HepG2 (cell line): Measurements from ENCODE around the gene NDFIP2. TPM values are rescaled to one million over a fixed set of nuclear protein-coding genes. Genes with fewer than 3 reads are reported as not detected.

Experiments used
- ARNTL ChIP-seq: sonication (generic); formaldehyde crosslinking; IDR thresholded peaks from 2 replicates; pipeline ENCODE4 v1.4.0; 2020; ENCODE audit warnings: mild to moderate bottlenecking, missing genetic modification reagents
- CEBPB ChIP-seq: IDR thresholded peaks from 2 replicates; pipeline ENCODE4 v1.6.1; 2011; ENCODE audit warnings: low read depth, low read length, improper control_type of control experiment, borderline replicate concordance
- CEBPG ChIP-seq: IDR thresholded peaks from 2 replicates; pipeline ENCODE4 v1.6.1; 2016
- FOXA3 ChIP-seq: IDR thresholded peaks from 2 replicates; pipeline ENCODE4 v1.6.1; 2016; ENCODE audit warnings: missing genetic modification reagents, missing compliant biosample characterization
- HMG20A ChIP-seq: IDR thresholded peaks from 2 replicates; pipeline ENCODE4 v1.6.1; 2016; ENCODE audit warnings: borderline replicate concordance
- HNF4A ChIP-seq: sonication (generic); formaldehyde crosslinking; IDR thresholded peaks from 2 replicates; pipeline ENCODE4 v1.4.0; 2020; ENCODE audit warnings: missing genetic modification reagents
- KMT2A ChIP-seq: sonication (generic); formaldehyde crosslinking; IDR thresholded peaks from 2 replicates; pipeline ENCODE4 v1.4.0; 2020; ENCODE audit warnings: missing genetic modification reagents
- MAFF ChIP-seq: IDR thresholded peaks from 2 replicates; pipeline ENCODE4 v1.6.1; 2011; ENCODE audit warnings: low read depth, low read length, improper control_type of control experiment
- MAFK ChIP-seq, 2 experiments: IDR thresholded peaks in 1 of 2; conservative IDR thresholded peaks in 1 of 2; 2 replicates each; pipeline ENCODE4 v1.6.1; 2011; ENCODE audit warnings: improper control_type of control experiment in 2 of 2, low read length in 2 of 2
- POLR2A ChIP-seq, 2 experiments: IDR thresholded peaks; 2 replicates each; pipeline ENCODE4 v1.6.1; 2011; ENCODE audit warnings: low read depth in 2 of 2, low read length in 2 of 2, mild to moderate bottlenecking in 1 of 2, moderate library complexity in 1 of 2; ENCODE audit not compliant: insufficient read depth in 1 of 2
- RCOR2 ChIP-seq: IDR thresholded peaks from 2 replicates; pipeline ENCODE4 v1.6.1; 2016; ENCODE audit warnings: missing biosample characterization, missing genetic modification reagents
- STAG1 ChIP-seq: sonication (generic); formaldehyde crosslinking; IDR thresholded peaks from 2 replicates; pipeline ENCODE4 v1.4.0; 2020; ENCODE audit warnings: missing genetic modification reagents
- TP53 ChIP-seq: sonication (generic); formaldehyde crosslinking; conservative IDR thresholded peaks from 2 replicates; pipeline ENCODE4 v1.4.0; 2020; ENCODE audit warnings: missing genetic modification reagents
- WIZ ChIP-seq: sonication (generic); formaldehyde crosslinking; IDR thresholded peaks from 2 replicates; pipeline ENCODE4 v1.5.1; 2020; ENCODE audit warnings: mild to moderate bottlenecking, missing genetic modification reagents
- ZBTB20 ChIP-seq: sonication (generic); formaldehyde crosslinking; IDR thresholded peaks from 2 replicates; pipeline ENCODE4 v1.8.1; 2023; ENCODE audit warnings: missing genetic modification reagents, low read depth, mild to moderate bottlenecking, borderline replicate concordance
- ZNF101 ChIP-seq: sonication (generic); formaldehyde crosslinking; IDR thresholded peaks from 2 replicates; pipeline ENCODE4 v1.4.0; 2020; ENCODE audit warnings: mild to moderate bottlenecking, low read depth, missing genetic modification reagents, borderline replicate concordance
- ZNF3 ChIP-seq: IDR thresholded peaks from 2 replicates; pipeline ENCODE4 v1.7.0; 2017; ENCODE audit warnings: inconsistent platforms
- polyA plus RNA-seq, 8 experiments: library from polyadenylated mRNA; depleted of rRNA in 3 of 8; stranded (reverse) in 7 of 8; unstranded in 1 of 8; fragments of >200 nt; fragmentation: Illumina TruSeq in 4 of 8; extraction: Trizol in 4 of 8; gene quantifications; 2 replicates each; pipeline versions ENCODE4 v1.2.1 to v1.2.3, GENCODE V29; 2011 to 2016; ENCODE audit warnings: low read depth in 4 of 8, missing spikeins in 1 of 8, mixed read lengths in 1 of 8; ENCODE audit not compliant: insufficient read depth in 1 of 8
- total RNA-seq, 5 experiments: library from RNA; depleted of rRNA; stranded (reverse); fragments of >200 nt; fragmentation: Illumina TruSeq; extraction: Trizol; gene quantifications; 2 replicates each; pipeline ENCODE4 v1.2.3, GENCODE V29; 2016; ENCODE audit warnings: low read depth in 1 of 5
- TF ChIP-seq, protein P1 (sequence below): sonication (generic); formaldehyde crosslinking; conservative IDR thresholded peaks from 2 replicates; pipeline ENCODE4 v1.4.0; 2020; ENCODE audit warnings: mild to moderate bottlenecking, missing genetic modification reagents, moderate library complexity
- TF ChIP-seq, protein P2 (sequence below): sonication (generic); formaldehyde crosslinking; conservative IDR thresholded peaks from 2 replicates; pipeline ENCODE4 v1.4.0; 2020; ENCODE audit warnings: missing genetic modification reagents
- TF ChIP-seq, protein P3 (sequence below): sonication (generic); IDR thresholded peaks from 2 replicates; pipeline ENCODE4 v1.6.1; 2016; ENCODE audit warnings: low read depth, borderline replicate concordance
- TF ChIP-seq, protein P4 (sequence below): sonication (generic); formaldehyde crosslinking; IDR thresholded peaks from 2 replicates; pipeline ENCODE4 v1.4.0; 2020; ENCODE audit warnings: missing genetic modification reagents

The NDFIP2 gene
- total and polyA plus RNA-seq, 2 of the 13 experiments (the other 11 are each of a cell fraction or from before 2014, with no cell fraction given) = 23.2 to 32.0 TPM

DNA sequence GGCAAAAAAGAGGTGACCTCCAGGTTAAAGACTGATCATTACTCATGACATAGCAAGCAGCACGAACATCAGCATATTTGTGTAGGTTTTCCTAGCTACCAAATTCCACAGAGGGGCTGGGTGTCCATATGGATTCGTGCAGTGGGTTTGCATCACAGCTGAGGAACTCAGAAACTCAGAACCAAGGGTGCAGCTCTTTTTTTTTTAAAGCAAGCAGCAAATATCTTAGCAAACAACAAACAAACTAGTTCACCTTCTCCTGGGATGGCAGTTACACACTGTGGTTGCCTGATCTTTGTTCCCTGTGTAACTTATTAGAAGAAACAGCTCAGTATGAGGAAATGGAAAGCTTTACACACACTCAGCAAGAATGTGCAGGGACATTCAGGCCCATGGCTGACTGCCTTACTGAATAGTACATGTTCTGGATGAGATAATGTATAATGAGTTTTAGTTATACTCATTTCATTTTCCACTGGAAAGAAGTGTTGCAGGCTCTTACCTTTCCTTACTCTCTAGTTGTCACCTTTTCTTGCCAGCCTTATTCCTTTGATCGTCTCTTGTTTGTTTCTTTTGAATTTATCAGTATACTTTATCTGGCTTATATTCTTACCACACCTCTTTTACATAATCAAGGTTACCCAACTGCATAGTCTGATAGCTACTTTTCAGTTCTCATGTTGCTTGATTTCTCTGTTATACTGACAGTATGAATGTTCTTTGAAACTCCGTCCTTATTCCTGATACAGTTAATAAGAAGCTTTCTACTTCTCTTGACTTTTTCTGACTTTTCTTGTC lies 4.3 kb downstream of the NDFIP2 start (continued):
- TF ChIP-seq, protein P1, sequence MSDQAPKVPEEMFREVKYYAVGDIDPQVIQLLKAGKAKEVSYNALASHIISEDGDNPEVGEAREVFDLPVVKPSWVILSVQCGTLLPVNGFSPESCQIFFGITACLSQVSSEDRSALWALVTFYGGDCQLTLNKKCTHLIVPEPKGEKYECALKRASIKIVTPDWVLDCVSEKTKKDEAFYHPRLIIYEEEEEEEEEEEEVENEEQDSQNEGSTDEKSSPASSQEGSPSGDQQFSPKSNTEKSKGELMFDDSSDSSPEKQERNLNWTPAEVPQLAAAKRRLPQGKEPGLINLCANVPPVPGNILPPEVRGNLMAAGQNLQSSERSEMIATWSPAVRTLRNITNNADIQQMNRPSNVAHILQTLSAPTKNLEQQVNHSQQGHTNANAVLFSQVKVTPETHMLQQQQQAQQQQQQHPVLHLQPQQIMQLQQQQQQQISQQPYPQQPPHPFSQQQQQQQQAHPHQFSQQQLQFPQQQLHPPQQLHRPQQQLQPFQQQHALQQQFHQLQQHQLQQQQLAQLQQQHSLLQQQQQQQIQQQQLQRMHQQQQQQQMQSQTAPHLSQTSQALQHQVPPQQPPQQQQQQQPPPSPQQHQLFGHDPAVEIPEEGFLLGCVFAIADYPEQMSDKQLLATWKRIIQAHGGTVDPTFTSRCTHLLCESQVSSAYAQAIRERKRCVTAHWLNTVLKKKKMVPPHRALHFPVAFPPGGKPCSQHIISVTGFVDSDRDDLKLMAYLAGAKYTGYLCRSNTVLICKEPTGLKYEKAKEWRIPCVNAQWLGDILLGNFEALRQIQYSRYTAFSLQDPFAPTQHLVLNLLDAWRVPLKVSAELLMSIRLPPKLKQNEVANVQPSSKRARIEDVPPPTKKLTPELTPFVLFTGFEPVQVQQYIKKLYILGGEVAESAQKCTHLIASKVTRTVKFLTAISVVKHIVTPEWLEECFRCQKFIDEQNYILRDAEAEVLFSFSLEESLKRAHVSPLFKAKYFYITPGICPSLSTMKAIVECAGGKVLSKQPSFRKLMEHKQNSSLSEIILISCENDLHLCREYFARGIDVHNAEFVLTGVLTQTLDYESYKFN (CRISPR knock-in tag) = peak; percentile 53
- 0 out of 2 replicates have a peak, but pooled peaks have one; percentile 10 for TF ChIP-seq CEBPG (CRISPR knock-in tag)
- peak; percentile 85 for TF ChIP-seq MAFF
- peak; percentile 28; the same call in 1 of the 2 replicates for TF ChIP-seq ZBTB20 (CRISPR knock-in tag)
- TF ChIP-seq ARNTL = no peak
- no peak for TF ChIP-seq RCOR2
- TF ChIP-seq ZNF101 (CRISPR knock-in tag) = no peak
- peak; percentile 71 to 82 for TF ChIP-seq MAFK (conservative IDR thresholded peaks at IDR 0.05 in 1 of 2, IDR thresholded peaks at IDR 0.05 in 1 of 2; ENCODE audit: low read length in 2 of 2)
- TF ChIP-seq HNF4A (CRISPR knock-in tag) = peak; percentile 55
- TF ChIP-seq HMG20A (CRISPR knock-in tag) = 0 out of 2 replicates have a peak, but pooled peaks have one; percentile 40
- TF ChIP-seq STAG1 (CRISPR knock-in tag) = no peak
- TF ChIP-seq, protein P2, sequence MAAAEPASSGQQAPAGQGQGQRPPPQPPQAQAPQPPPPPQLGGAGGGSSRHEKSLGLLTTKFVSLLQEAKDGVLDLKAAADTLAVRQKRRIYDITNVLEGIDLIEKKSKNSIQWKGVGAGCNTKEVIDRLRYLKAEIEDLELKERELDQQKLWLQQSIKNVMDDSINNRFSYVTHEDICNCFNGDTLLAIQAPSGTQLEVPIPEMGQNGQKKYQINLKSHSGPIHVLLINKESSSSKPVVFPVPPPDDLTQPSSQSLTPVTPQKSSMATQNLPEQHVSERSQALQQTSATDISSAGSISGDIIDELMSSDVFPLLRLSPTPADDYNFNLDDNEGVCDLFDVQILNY (CRISPR knock-in tag) = no peak
- no peak for TF ChIP-seq ZNF3
- TF ChIP-seq FOXA3 (CRISPR knock-in tag) = peak; percentile 34; the same call in 1 of the 2 replicates
- no peak for TF ChIP-seq WIZ (CRISPR knock-in tag)
- TF ChIP-seq, protein P3, sequence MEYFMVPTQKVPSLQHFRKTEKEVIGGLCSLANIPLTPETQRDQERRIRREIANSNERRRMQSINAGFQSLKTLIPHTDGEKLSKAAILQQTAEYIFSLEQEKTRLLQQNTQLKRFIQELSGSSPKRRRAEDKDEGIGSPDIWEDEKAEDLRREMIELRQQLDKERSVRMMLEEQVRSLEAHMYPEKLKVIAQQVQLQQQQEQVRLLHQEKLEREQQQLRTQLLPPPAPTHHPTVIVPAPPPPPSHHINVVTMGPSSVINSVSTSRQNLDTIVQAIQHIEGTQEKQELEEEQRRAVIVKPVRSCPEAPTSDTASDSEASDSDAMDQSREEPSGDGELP = 0 out of 2 replicates have a peak, but pooled peaks have one; percentile 12
- TF ChIP-seq TP53 = no peak
- peak; percentile 5; the same call in 1 of the 2 replicates for TF ChIP-seq CEBPB
- TF ChIP-seq POLR2A (IDR thresholded peaks at IDR 0.05; ENCODE audit: insufficient read depth in 1 of 2, low read depth in 2 of 2, low read length in 2 of 2) = no peak
- TF ChIP-seq, protein P4, sequence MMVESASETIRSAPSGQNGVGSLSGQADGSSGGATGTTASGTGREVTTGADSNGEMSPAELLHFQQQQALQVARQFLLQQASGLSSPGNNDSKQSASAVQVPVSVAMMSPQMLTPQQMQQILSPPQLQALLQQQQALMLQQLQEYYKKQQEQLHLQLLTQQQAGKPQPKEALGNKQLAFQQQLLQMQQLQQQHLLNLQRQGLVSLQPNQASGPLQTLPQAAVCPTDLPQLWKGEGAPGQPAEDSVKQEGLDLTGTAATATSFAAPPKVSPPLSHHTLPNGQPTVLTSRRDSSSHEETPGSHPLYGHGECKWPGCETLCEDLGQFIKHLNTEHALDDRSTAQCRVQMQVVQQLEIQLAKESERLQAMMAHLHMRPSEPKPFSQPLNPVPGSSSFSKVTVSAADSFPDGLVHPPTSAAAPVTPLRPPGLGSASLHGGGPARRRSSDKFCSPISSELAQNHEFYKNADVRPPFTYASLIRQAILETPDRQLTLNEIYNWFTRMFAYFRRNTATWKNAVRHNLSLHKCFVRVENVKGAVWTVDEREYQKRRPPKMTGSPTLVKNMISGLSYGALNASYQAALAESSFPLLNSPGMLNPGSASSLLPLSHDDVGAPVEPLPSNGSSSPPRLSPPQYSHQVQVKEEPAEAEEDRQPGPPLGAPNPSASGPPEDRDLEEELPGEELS (CRISPR knock-in tag) = peak; percentile 51; the same call in 1 of the 2 replicates
- TF ChIP-seq KMT2A = peak; percentile 24; the same call in 1 of the 2 replicates
- TF ChIP-seq, all 625 proteins: peak for 29
